ENCODE data around the gene LRRC71.

DNA sequence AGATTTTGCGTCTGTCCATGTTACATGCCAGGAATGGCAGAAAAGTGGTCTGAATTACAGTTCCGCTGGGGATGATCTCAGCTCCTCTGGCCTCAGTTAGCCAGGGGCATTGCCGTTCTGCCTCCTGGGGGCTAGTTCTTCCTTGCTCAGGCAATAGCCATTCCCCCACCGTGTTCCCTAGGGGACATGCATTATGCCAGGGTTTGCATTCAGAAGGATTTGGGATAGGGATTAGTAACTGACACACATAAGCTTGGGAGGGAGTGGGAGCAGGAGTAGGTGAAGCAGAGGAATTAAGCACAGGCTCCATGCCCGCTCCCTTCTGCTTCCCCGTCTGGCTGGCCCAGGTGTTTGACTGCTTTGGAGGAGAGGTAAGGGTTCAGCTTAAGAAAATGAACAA is 12.7 kb downstream of the LRRC71 start:
- TF ChIP-seq POLR2A (IDR thresholded peaks at IDR 0.05): no peak
- TF ChIP-seq, protein P1, sequence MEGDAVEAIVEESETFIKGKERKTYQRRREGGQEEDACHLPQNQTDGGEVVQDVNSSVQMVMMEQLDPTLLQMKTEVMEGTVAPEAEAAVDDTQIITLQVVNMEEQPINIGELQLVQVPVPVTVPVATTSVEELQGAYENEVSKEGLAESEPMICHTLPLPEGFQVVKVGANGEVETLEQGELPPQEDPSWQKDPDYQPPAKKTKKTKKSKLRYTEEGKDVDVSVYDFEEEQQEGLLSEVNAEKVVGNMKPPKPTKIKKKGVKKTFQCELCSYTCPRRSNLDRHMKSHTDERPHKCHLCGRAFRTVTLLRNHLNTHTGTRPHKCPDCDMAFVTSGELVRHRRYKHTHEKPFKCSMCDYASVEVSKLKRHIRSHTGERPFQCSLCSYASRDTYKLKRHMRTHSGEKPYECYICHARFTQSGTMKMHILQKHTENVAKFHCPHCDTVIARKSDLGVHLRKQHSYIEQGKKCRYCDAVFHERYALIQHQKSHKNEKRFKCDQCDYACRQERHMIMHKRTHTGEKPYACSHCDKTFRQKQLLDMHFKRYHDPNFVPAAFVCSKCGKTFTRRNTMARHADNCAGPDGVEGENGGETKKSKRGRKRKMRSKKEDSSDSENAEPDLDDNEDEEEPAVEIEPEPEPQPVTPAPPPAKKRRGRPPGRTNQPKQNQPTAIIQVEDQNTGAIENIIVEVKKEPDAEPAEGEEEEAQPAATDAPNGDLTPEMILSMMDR (IDR thresholded peaks at IDR 0.05): no peak
